Fibroblast of lung (primary cell): Measurements from ENCODE around the gene OR6S1.

ENCODE experiments used
- EZH2 ChIP-seq: IDR thresholded peaks from 2 replicates; pipeline ENCODE4 v1.5.1; 2012; ENCODE audit warnings: low read length, control low read depth, mild to moderate bottlenecking; ENCODE audit errors: missing control alignments
- TF ChIP-seq, protein P1 (sequence below), 2 donors: IDR thresholded peaks in 1 of 2; conservative IDR thresholded peaks in 1 of 2; 1 replicate in 1 of 2; 2 replicates in 1 of 2; pipeline ENCODE4 v1.5.1; 2011 to 2012; ENCODE audit warnings: low read length in 2 of 2, control low read depth in 1 of 2, inconsistent platforms in 1 of 2, low read depth in 1 of 2, mild to moderate bottlenecking in 1 of 2

DNA sequence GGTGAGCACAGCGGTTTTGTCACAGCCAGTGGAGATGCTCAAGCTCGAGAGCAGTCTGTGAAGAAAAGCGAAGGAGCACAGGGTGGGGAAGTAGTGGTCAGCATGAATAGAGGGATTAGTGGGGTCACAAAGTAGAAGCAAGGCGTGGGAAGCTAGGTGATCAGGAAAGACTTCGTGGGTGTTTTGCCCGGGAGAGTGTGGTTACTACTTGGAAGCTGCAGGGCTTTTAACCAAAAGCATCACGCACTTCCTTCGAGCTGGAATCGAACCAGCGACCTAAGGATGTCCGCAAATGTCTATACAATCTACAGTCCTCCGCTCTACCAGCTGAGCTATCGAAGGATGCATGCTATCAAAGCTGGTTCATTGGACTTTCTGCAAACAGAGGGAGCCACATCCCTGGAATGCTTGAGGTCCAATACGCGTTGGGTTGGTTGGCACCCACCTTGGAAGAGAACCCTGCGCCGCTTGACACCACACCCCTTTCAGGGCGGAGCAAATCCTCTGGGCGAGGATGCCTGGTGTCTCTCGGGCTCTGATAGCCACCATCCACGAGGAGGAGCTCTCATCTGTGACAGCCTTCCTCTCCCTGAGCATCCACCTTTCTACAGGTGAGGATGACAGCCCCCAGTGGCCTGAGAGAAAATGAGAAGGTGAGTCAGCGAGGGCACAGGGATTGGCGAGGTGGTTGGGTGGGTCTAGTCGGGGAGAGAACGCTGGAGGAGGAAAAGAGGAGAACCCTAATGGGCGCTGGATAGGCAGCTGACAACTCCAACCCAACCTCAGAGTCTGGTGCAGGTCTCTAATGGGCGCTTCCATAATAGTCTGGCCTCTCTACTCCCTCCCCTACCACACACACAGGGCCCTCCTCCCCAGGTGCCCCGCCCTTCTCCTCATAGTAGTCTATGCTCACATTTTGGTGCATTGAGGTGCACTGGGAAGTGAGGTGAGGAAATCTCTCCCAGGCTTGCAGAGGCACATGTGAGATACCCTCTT lies 16.0 kb upstream of the OR6S1 start:
- TF ChIP-seq, protein P1, sequence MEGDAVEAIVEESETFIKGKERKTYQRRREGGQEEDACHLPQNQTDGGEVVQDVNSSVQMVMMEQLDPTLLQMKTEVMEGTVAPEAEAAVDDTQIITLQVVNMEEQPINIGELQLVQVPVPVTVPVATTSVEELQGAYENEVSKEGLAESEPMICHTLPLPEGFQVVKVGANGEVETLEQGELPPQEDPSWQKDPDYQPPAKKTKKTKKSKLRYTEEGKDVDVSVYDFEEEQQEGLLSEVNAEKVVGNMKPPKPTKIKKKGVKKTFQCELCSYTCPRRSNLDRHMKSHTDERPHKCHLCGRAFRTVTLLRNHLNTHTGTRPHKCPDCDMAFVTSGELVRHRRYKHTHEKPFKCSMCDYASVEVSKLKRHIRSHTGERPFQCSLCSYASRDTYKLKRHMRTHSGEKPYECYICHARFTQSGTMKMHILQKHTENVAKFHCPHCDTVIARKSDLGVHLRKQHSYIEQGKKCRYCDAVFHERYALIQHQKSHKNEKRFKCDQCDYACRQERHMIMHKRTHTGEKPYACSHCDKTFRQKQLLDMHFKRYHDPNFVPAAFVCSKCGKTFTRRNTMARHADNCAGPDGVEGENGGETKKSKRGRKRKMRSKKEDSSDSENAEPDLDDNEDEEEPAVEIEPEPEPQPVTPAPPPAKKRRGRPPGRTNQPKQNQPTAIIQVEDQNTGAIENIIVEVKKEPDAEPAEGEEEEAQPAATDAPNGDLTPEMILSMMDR (conservative IDR thresholded peaks at IDR 0.05 in 1 of 2, IDR thresholded peaks at IDR 0.05 in 1 of 2; ENCODE audit: low read depth in 1 of 2, low read length in 2 of 2), result no peak
- no peak for TF ChIP-seq EZH2
